Forelimb muscle (tissue), 1 donor: Measurements from ENCODE around the gene GON7. TPM values are rescaled to one million over a fixed set of nuclear protein-coding genes. Genes with fewer than 3 reads are reported as not detected.
"Not testable (repeated sequence)": the region's sequence is repeated elsewhere in the genome, so short reads cannot be mapped to it uniquely, and the experiment has no call there.

Experiments used
- DNase-seq: peaks from one replicate; pipeline ENCODE4 v3.0.0-alpha.2; 2013; ENCODE audit warnings: low read depth
- polyA plus RNA-seq: library from polyadenylated mRNA; unstranded; fragments of 120-200 nt; gene quantifications from one replicate; pipeline ENCODE4 v1.2.1, GENCODE V29; 2013; ENCODE audit not compliant: insufficient read length

GON7 gene
- polyA plus RNA-seq, 1 donor: 8.2 TPM

DNA sequence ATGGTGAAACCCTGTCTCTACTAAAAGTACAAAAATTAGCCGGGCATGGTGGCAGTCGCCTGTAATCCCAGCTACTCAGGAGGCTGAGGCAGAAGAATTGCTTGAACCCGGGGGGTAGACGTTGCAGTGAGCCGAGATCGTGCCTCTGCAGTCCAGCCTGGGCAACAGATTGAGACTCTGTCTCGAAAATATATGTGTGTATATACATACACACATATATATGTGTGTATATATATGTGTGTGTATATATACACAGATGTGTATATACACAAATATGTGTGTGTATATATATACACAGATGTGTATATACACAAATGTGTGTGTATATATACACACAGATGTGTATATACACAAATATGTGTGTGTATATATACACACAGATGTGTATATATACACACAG, 48.5 kb downstream of the GON7 start:
- DNase-seq: not testable (repeated sequence)

DNA sequence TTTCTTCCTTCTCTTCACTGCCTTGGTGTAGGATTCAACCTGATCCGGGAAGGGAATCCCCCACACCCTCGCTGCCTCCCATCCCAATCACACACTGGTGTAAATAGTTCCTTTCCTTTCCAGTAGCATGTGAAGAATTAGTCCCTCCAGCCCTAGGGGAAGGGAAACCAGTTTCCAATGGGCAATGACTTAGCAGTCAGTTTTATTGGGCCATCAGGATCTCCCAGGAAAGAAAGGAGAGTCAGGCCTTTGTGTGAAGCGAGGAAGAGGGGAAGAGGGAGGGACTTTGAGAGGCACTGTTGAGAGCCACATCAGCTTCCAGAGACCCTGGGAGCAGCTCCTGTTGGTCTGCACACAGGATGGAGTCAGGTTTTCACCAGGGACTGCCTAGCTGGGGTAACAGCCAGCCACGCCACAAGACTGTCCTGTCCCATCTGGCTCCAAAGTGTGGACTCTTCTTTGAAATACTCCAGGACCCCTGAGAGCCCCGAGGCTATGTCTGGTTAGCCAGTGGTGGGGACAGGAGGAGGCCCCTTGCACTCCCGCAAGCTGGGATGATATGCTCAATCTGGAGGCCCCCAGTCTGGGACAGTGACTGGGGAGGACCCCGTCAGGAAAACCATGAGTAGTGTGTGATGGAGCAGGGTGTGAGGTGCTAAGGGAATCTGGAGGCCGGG, 50.0 kb downstream of the GON7 start:
- DNase-seq: no peak

DNA sequence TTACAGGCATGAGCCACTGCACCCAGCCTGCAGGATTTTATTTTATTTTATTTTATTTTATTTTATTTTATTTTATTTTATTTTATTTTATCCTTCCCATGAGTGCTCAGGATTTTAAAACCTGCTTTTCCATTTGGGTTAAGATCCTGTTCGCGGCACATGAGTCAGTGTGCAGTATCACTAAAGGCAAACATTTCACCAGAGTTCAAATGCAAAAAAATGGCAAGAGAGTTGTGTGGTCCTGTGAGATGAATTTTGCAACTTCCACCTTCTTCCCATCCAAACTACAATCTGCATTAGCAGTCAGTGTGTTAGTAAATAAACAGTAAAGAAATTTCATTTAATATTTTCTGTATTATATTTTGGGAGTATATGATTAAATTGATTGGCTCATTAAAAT, 51.2 kb downstream of the GON7 start:
- DNase-seq: no peak

DNA sequence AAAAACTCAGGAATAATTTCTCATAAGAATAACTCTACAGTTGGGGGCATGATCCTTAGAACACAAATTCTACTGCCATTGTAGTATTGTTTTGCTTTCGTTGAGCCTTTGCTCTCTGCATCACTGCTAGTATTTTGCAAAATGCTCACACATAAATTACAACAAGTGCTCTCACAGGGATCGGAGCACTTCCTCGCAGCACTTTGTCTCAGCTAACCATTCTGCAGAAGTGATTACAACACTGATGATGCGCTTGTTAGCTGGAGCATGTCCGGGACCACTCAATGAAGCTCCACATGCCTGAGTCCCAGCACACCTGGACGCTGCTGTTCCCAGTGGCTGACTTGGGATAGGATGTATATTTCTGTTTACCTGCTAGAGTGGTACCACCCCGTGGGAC, 53.7 kb downstream of the GON7 start:
- DNase-seq: no peak

Other genes starting within 250 kb of the GON7 start
- 14.5 TPM for gene ITPK1, start 91.1 kb downstream of the GON7 start, polyA plus RNA-seq
- 25.6 TPM for gene MOAP1, start 22.2 kb downstream of the GON7 start, polyA plus RNA-seq
- gene LYSET, start 21.7 kb downstream of the GON7 start, polyA plus RNA-seq: 13.9 TPM
- gene UBR7, start 191 bp upstream of the GON7 start, polyA plus RNA-seq: 23.7 TPM
- gene BTBD7, start 126.0 kb upstream of the GON7 start, polyA plus RNA-seq: 19.3 TPM
- gene COX8C, start 140.1 kb upstream of the GON7 start, polyA plus RNA-seq: 0.44 TPM
- 0.38 TPM for gene UNC79, start 223.9 kb upstream of the GON7 start, polyA plus RNA-seq